ENCODE data around the gene STARD10. TPM values are rescaled to one million over a fixed set of nuclear protein-coding genes. Genes with fewer than 3 reads are reported as not detected.
A peak's percentile ranks its signal among the peaks of the same experiment; 100 is the strongest.
"Not testable (repeated sequence)": the region's sequence is repeated elsewhere in the genome, so short reads cannot be mapped to it uniquely, and the experiment has no call there.

STARD10 gene
- total RNA-seq, 4 donors from 2014 or later, result 39.1 to 103 (median 71.1) TPM

DNA sequence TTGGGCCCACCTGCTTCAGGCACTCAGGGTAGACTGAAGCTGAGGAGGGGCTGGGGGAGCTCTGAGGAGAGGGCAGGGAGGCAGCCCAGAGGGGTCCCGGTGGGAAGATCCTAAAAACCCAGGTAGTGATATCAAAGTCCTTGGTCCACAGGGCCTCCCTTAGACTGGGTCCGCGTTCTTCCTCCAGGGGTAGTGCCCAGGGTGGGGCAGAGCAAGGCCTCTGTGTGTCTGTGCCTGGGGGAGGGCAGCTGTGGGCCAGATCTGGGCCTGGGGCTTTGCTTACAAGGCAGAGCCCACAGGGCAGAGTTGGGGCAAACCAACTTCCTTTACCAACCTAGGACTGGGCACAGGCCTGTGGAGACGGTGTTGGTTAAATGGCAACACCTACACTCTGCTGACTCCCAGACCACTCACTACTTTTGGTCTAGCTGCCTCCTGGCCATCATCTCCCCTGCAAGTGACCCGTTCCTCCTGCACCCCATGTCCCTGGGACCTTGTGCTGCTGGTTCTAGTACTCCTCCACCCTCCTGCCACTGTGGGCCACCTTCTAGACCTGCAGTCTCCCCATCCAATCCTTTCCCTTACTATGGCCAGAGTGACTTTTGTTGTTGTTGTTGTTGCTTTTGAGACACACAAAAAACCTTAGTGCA, 36.2 kb upstream of the STARD10 start:
- Histone ChIP-seq H3K4me1 (peaks cover 29 to 34% of the 10 kb centered on the region in 2 donors), H3K27ac (no peak overlapping the region), H3K36me3 (no peaks in the 10 kb centered on the region), H3K9me3 (no peaks in the 10 kb centered on the region), H3K27me3 (no peaks in the 10 kb centered on the region), H3K4me3 (no peak overlapping the region)
- in situ Hi-C loops (cut with MboI; ENCODE audit: low sequenced_read_pairs in 4 of 4) (loop anchor here (5.0 to 25.0 kb wide), 3 partner anchors 347 to 457 kb away; no protein-coding TSS in a partner anchor), intact Hi-C loops (cut with DNase I; ENCODE audit: low total_unique reads) (loop anchor here (2.0 to 10.0 kb wide), 3 partner anchors 395 to 505 kb away; partner anchors contain the start of gene CLPB)
- no peak for TF ChIP-seq CTCF (IDR thresholded peaks at IDR 0.05 in 4 of 5, conservative IDR thresholded peaks at IDR 0.05 in 1 of 5)
- TF ChIP-seq POLR2A (IDR thresholded peaks at IDR 0.05), result no peak
- ATAC-seq, result no peak
- no peak for DNase-seq

DNA sequence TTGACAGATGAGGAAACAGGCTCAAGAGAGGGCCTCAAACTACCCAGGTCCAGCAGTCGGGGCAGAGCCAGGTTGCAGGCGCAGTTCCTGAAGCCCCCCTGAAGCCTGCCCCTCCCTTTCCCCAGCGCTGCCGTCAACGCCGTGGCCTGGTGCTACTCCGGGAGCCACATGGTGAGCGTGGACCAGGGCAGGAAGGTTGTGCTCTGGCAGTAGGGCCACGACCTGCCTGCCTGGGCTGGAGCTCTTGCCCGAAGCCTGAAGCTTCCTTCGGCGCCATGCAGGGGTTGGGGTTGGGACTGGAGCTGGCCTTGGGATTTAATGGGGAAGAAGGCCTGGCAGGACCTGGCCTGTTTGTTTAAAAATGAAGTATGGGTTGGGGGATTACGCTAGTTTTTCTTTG, 35.3 kb upstream of the STARD10 start:
- in situ Hi-C loops (cut with MboI; ENCODE audit: low sequenced_read_pairs in 4 of 4) (loop anchor here (5.0 to 25.0 kb wide), 2 partner anchors 348 to 458 kb away; no protein-coding TSS in a partner anchor), intact Hi-C loops (cut with DNase I; ENCODE audit: low total_unique reads) (loop anchor here (10.0 kb wide), 1 partner anchor 394 kb away; the partner anchor contains the start of gene CLPB)
- Histone ChIP-seq H3K27me3 (no peaks in the 10 kb centered on the region), H3K27ac (no peak overlapping the region), H3K9me3 (no peaks in the 10 kb centered on the region), H3K4me1 (peaks cover 23 to 27% of the 10 kb centered on the region in 2 donors), H3K4me3 (no peak overlapping the region), H3K36me3 (no peaks in the 10 kb centered on the region)
- TF ChIP-seq POLR2A (IDR thresholded peaks at IDR 0.05), result no peak
- TF ChIP-seq CTCF (IDR thresholded peaks at IDR 0.05 in 4 of 5, conservative IDR thresholded peaks at IDR 0.05 in 1 of 5), result no peak
- no peak for DNase-seq
- ATAC-seq, result no peak

DNA sequence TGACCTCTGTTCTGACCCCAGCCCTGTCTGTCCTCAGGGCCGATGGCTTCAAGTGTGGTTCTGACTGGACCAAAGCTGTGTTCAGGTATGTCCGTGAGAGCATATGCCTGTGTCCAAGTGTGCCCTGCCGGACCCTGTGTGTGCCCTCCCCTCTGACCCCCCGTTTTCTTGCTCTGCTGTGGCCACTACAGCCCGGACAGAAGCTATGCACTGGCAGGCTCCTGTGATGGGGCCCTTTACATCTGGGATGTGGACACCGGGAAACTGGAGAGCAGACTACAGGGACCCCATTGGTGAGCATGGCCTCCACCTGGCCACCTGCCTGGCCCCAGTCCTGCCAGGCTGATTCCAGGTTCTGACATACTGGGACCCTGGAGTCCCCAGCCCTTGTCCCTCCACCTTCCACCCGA, 34.9 kb upstream of the STARD10 start:
- Histone ChIP-seq H3K36me3 (no peaks in the 10 kb centered on the region), H3K4me1 (peaks cover 22 to 26% of the 10 kb centered on the region in 2 donors), H3K27ac (peak overlapping the region in 3 of 4 donors; percentile 36 to 61 (median 58)), H3K4me3 (no peak overlapping the region), H3K9me3 (no peaks in the 10 kb centered on the region), H3K27me3 (no peaks in the 10 kb centered on the region)
- intact Hi-C loops (cut with DNase I; ENCODE audit: low total_unique reads), result loop anchor here (10.0 kb wide), 1 partner anchor 394 kb away; the partner anchor contains the start of gene CLPB
- ATAC-seq (no peak), DNase-seq (no peak)
- in situ Hi-C loops (cut with MboI; ENCODE audit: low sequenced_read_pairs in 4 of 4), result loop anchor here (5.0 to 25.0 kb wide), 2 partner anchors 349 to 459 kb away; no protein-coding TSS in a partner anchor
- no peak for TF ChIP-seq POLR2A (IDR thresholded peaks at IDR 0.05)
- TF ChIP-seq CTCF (IDR thresholded peaks at IDR 0.05 in 4 of 5, conservative IDR thresholded peaks at IDR 0.05 in 1 of 5), result no peak

- in situ Hi-C loops (cut with MboI; ENCODE audit: low sequenced_read_pairs in 4 of 4) (loop anchor here (5.0 to 25.0 kb wide), 2 partner anchors 349 to 459 kb away; no protein-coding TSS in a partner anchor), intact Hi-C loops (cut with DNase I; ENCODE audit: low total_unique reads) (loop anchor here (10.0 kb wide), 1 partner anchor 393 kb away; the partner anchor contains the start of gene CLPB)
- TF ChIP-seq POLR2A (IDR thresholded peaks at IDR 0.05), result no peak
- no peak for TF ChIP-seq CTCF (IDR thresholded peaks at IDR 0.05 in 4 of 5, conservative IDR thresholded peaks at IDR 0.05 in 1 of 5)
- Histone ChIP-seq H3K27me3 (no peaks in the 10 kb centered on the region), H3K4me1 (peaks cover 17 to 21% of the 10 kb centered on the region in 2 donors), H3K36me3 (no peaks in the 10 kb centered on the region), H3K27ac (peak overlapping the region in 3 of 4 donors; percentile 36 to 61 (median 58)), H3K9me3 (no peaks in the 10 kb centered on the region), H3K4me3 (no peak overlapping the region)
- DNase-seq, result no peak
- no peak for ATAC-seq
Measured at GRCh38 chr11:72828081-72828567, 34.3 kb upstream of the STARD10 start.

DNA sequence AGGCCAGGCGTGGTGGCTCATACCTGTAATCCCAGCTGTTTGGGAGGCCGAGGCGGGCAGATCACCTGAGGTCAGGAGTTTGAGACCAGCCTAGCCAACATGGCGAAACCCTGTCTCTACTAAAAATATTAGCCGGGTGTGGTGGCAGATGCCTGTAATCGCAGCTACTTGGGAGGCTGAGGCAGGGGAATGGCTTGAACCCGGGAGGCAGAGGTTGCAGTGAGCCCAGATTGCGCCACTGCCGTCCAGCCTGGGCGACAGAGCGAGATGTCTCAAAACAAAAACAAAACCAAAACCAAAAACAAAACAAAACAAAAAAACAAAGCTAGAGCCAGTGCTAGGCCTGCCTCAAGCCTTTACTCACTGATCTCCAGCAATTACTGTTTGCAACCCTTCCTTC, 33.8 kb upstream of the STARD10 start:
- not testable (repeated sequence) for H3K36me3 ChIP-seq, H3K4me3 ChIP-seq, H3K27me3 ChIP-seq, DNase-seq, ATAC-seq, H3K9me3 ChIP-seq
- peaks cover 12 to 17% of the 10 kb centered on the region in 2 donors for H3K4me1 ChIP-seq
- peak overlapping the region in 3 of 4 donors; percentile 36 to 61 (median 58) for H3K27ac ChIP-seq
- in situ Hi-C loops (cut with MboI; ENCODE audit: low sequenced_read_pairs in 4 of 4) (loop anchor here (5.0 to 25.0 kb wide), 2 partner anchors 350 to 460 kb away; no protein-coding TSS in a partner anchor), intact Hi-C loops (cut with DNase I; ENCODE audit: low total_unique reads) (loop anchor here (10.0 kb wide), 1 partner anchor 393 kb away; the partner anchor contains the start of gene CLPB)

Measured in gastrocnemius medialis (tissue), 4 donors.